SK-N-DZ (cell line): ENCODE results near the gene S100A2. TPM values are rescaled to one million over a fixed set of nuclear protein-coding genes. Genes with fewer than 3 reads are reported as not detected.

Experiments
- DNase-seq: peaks from one replicate; pipeline ENCODE4 v3.0.0-alpha.2; 2015; ENCODE audit warnings: low spot score
- polyA plus RNA-seq, 2 experiments: library from polyadenylated mRNA; depleted of rRNA; stranded (reverse); fragments of >200 nt; gene quantifications; 2 replicates each; pipeline ENCODE4 v1.2.3, GENCODE V29; 2014

S100A2 gene
- not detected in 2 replicates for polyA plus RNA-seq (2014; cell fraction: cytosol; rRNA removed)
- not detected in 2 replicates for polyA plus RNA-seq (2014; cell fraction: nucleus; rRNA removed)

GRCh38 chr1:153565529-153566374 is at the start of gene S100A2:
Gene S100A2 (minus strand): TSS chr1:153565844. CDS start chr1:153563877, 1,967 bp downstream.
- no peak for DNase-seq

DNA sequence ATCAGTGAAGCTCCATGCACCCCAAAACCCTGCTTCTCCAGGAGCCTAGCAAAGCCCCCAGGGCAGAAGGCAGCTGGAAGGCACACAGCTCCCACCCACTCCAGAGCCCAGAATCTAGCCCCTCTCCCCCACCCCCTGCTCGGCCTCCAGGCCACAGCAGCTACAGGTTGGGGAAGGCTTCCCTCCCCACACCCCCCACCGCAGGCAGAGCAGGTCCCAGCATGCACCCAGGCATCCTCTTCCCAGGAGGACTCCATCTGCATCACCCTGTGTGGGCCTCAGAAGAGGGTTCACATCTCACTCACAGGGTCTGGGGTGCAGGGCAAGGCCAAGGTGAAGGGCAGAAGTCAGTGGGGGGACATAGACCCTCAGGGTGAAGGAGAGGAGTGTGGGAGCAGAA is 49.8 kb upstream of the S100A2 start:
- DNase-seq, result no peak

DNA sequence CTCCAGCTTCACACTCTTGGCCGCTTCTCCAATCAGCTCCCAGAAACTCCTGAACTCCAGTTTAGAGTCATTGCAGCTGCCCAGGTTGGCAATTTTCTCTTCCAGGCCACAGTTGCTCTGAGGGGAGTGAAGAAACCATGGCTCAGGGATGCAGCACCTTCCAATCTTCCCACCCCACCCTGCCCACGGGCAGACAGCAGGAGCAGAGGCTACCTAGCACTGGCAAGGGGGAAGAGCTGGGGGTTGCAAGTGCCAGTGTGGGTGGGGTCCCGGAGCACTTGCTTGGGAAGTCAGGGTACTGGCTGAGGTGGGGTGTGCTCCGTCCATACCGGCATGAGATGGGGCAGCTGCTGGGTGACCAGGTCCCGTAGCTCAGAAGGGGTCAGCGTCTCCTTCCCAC is 49.3 kb upstream of the S100A2 start:
- no peak for DNase-seq

DNA sequence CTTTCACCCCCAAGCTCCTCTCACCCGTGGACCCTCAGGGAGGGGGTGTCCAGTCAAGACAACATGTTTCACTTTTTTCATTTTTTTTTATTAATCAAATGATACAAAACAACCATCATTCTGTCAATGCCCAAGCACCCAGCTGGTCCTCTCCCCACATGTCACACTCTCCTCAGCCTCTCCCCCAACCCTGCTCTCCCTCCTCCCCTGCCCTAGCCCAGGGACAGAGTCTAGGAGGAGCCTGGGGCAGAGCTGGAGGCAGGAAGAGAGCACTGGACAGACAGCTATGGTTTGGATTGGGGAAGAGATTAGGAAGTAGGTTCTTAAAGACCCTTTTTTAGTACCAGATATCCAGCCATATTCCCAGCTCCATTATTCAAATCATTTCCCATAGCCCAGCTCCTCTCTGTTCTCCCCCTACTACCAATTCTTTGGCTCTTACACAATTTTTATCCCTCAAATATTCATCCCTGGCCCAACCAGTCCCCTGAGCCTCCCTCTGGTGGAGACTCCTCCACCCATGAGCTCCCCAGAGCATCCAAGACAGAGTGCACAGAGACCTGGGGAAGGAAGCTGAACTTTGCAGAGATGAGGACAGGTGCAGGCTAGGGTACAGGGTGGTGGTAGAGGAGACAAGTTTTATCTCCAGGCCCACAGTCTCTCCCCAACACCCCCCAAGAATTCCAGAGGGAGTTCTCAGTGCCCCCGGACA is 48.7 kb upstream of the S100A2 start:
- no peak for DNase-seq

DNA sequence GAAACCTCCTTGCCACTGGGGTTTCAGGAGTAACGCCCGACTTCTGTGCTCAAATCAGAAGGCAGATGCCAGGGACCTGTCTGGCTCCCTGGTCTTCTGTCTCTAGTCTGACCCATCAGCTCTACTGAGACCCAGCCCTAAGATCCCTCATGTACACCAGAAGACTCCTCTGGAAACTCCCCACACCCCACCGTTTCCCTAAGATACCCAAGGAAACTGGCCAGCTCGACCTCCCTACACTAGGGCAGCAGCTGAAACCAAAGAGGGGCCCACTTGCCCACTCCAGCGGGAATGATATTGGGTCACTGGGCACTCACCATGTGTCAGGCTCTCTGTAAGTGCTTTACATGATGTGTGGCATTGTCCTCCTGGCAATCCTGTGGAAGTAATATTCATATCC is 47.8 kb upstream of the S100A2 start:
- no peak for DNase-seq

DNA sequence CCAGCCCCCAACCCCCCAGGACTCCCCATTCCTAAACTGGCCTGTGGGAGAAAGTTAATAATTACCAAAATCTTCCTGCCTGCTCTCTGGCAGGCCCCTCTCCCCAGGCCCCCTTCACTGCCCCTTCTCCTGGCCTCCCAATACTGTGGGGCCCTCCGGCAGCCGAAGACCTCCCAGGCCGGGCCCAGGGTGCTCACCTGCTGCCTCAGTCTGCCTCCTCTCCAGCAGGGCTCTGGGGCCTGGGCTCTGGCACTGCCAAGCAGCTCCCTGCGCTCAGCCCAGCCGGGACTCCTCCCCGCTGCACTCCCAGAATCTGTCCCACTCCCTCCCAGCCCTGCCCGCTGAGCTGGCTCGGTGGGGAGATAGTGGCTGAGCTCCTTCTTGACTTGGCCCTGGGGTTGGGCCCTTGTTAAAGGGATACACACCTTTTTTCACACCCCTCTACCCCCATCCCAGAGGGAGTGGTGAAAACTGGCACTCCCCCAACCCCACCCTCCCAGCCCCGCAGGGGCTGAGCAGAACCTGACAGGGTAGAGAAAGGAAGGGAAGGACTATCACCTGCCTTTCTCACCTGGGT is 47.2 kb upstream of the S100A2 start, which contains the start of gene S100A16:
Gene S100A16 (minus strand): TSS at position 383 of the 577 bp plus-strand sequence. CDS start 4,986 bp downstream, outside the sequence.
- no peak for DNase-seq

- DNase-seq, result no peak
Observed at GRCh38 chr1:153612111-153612754, 46.6 kb upstream of the S100A2 start.

- DNase-seq, result no peak
Observed at GRCh38 chr1:153611356-153611755, 45.7 kb upstream of the S100A2 start.

- no peak for DNase-seq
Observed at GRCh38 chr1:153610811-153611301, 45.2 kb upstream of the S100A2 start.

DNA sequence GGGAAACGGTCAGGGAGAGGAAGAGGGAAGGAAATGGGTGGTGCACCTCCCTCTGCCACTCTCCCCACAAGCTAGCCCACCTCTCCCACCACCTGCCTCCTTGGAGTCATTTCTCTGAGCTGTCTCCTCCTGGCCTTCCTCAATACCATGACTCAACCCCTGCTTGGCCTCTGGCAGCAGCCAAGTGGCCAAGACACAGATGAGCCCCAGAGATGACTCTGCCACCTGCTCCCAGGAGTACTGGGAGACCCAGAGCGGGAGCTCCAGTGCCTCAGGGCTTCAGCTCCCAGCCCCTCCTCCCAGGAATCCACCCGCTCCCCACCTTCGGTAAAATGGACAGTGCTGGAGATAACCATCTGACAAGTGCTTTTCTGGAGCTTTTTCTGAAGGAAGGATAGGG is 44.7 kb upstream of the S100A2 start:
- DNase-seq, result peak; percentile 70

- no peak for DNase-seq
Observed at GRCh38 chr1:153609585-153609907, 43.9 kb upstream of the S100A2 start.

GRCh38 chr1:153608742-153609584 is 43.3 kb upstream of the S100A2 start:
- peak; percentile 73 for DNase-seq

GRCh38 chr1:153608089-153608682 is 42.5 kb upstream of the S100A2 start:
- DNase-seq, result no peak

- no peak for DNase-seq
Observed at GRCh38 chr1:153607381-153607780, 41.7 kb upstream of the S100A2 start.

DNA sequence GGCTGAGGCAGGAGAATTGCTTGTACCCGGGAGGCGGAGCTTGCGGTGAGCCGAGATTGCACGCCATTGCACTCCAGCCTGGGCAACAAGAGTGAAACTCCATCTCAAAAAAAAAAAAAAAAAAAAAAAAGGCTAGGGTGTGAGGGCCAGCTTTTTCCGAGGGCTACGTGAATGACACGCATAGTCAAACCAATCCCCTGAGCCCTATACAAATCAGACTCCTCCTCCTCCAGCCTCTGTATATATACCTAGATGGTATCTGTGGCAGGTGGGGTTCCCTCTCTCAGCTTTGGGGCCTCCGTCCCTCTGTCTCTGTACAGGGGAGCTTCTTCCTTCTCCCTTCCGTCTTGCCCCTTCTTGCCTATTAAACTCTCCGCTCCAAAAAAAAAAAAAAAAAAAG is 40.5 kb upstream of the S100A2 start:
- no peak for DNase-seq

GRCh38 chr1:153602749-153603148 is 37.1 kb upstream of the S100A2 start:
- no peak for DNase-seq

- DNase-seq, result no peak
Observed at GRCh38 chr1:153599847-153600246, 34.2 kb upstream of the S100A2 start.

- DNase-seq, result no peak
Observed at GRCh38 chr1:153598309-153599172, 32.9 kb upstream of the S100A2 start.

DNA sequence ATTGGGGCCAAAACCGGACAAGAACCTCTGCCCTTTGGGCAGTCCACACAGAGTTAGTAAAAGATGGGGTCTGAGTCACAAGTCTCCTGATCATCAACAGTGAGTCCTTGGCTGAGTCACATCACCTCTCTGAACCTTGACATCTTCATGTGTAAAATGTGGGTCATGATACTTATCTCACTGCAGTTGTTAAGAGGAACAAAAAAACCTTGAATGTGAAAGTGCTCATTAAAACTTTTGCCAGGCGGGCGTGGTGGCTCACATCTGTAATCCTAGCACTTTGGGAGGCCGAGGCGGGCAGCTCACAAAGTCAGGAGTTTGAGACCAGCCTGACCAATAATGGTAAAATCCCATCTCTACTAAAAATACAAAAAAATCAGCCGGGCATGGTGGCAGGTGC is 31.6 kb upstream of the S100A2 start:
- no peak for DNase-seq
